OCI-LY7 (cell line): ENCODE results near the gene HCN4.

Experiments
- CTCF ChIP-seq: fragments of 200-600 bp; sonication (generic); conservative IDR thresholded peaks from 2 replicates; pipeline ENCODE4 v1.5.1; 2014; ENCODE audit warnings: mild to moderate bottlenecking, antibody characterized with exemption, low read length, moderate library complexity, mixed read lengths
- EZH2phosphoT487 ChIP-seq: fragments of 200-600 bp; sonication (generic); IDR thresholded peaks from 2 replicates; pipeline ENCODE4 v1.6.1; 2018; ENCODE audit warnings: low read depth, borderline replicate concordance, mild to moderate bottlenecking, mixed run types, antibody characterized with exemption, low read length, moderate library complexity, mixed read lengths

GRCh38 chr15:73375012-73375411 is 6.3 kb upstream of the HCN4 start:
- TF ChIP-seq CTCF (no peak), EZH2phosphoT487 (no peak)
